ENCODE data around the gene MPZL3. TPM values are rescaled to one million over a fixed set of nuclear protein-coding genes. Genes with fewer than 3 reads are reported as not detected.

The MPZL3 gene
- polyA plus RNA-seq, 2 of the 4 experiments (the other 2 are of a cell fraction): 0.34 to 1.0 TPM

DNA sequence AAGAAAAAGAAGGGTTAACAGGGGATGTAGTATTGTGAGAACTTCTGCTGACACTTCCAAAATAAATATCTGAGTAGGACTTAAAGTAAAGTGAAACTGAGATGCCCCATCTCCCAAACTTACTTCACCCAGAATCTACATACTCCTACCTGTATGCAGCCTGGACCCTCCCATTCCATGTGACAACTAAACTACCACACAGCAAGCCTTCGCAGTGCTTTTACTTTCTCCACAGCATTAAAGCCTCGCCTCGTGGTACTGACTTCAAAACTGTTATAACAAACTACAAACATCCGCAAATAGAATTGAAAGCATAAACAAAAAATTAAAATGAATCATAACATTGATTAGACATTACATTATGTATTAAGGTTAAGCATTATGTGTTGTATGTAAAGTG, 10.9 kb upstream of the MPZL3 start:
- 67% methylated on average over 4 of the region's 4 CpGs for WGBS (ENCODE audit: missing lambda C conversion rate)
- H3K4me1 ChIP-seq: no peaks in the 10 kb centered on the region
- CTCF ChIA-PET: interaction anchor here (1.4 to 1.6 kb wide), 2 partner anchors 14 to 65 kb away, joined by 3 to 4 read pairs; no protein-coding TSS in a partner anchor
- H3K9me3 ChIP-seq: no peaks in the 10 kb centered on the region
- H3K4me2 ChIP-seq: no peak overlapping the region
- ATAC-seq: no peak
- no peak overlapping the region for H3K27ac ChIP-seq
- POLR2A ChIA-PET: no interaction called here
- TF ChIP-seq ZFP36 (IDR thresholded peaks at IDR 0.05; ENCODE audit: borderline replicate concordance, partially characterized antibody): no peak
- TF ChIP-seq E2F6 (IDR thresholded peaks at IDR 0.05; ENCODE audit: borderline replicate concordance, low read depth): no peak
- TF ChIP-seq HDAC2 (IDR thresholded peaks at IDR 0.05): no peak
- TF ChIP-seq, protein P1, sequence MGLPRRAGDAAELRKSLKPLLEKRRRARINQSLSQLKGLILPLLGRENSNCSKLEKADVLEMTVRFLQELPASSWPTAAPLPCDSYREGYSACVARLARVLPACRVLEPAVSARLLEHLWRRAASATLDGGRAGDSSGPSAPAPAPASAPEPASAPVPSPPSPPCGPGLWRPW (IDR thresholded peaks at IDR 0.05): no peak
- no peak for TF ChIP-seq SMC3 (IDR thresholded peaks at IDR 0.05)
- TF ChIP-seq BHLHE40 (IDR thresholded peaks at IDR 0.05; ENCODE audit: low read depth, low read length): no peak
- no peak for DNase-seq (ENCODE audit: low read depth in 1 of 2, low spot score in 1 of 2)
- FAIRE-seq: no peak
- H3K4me3 ChIP-seq: no peak overlapping the region

- ChIA-PET CTCF (no interaction called here), POLR2A (no interaction called here)
- ATAC-seq (no peak), FAIRE-seq (no peak), DNase-seq (ENCODE audit: low read depth in 1 of 2, low spot score in 1 of 2) (no peak)
- TF ChIP-seq HMGXB4 (CRISPR knock-in tag; IDR thresholded peaks at IDR 0.05; ENCODE audit: borderline replicate concordance) (no peak), EP300 (IDR thresholded peaks at IDR 0.05) (no peak), HOXB5 (CRISPR knock-in tag; IDR thresholded peaks at IDR 0.05) (no peak), NFE2L2 (conservative IDR thresholded peaks at IDR 0.05; ENCODE audit: low read length) (no peak), BHLHE40 (IDR thresholded peaks at IDR 0.05; ENCODE audit: low read depth, low read length) (no peak), ESRRA (IDR thresholded peaks at IDR 0.05; ENCODE audit: borderline replicate concordance, low read length) (no peak), KDM1A (IDR thresholded peaks at IDR 0.05; ENCODE audit: low read depth) (no peak)
- TF ChIP-seq, protein P2, sequence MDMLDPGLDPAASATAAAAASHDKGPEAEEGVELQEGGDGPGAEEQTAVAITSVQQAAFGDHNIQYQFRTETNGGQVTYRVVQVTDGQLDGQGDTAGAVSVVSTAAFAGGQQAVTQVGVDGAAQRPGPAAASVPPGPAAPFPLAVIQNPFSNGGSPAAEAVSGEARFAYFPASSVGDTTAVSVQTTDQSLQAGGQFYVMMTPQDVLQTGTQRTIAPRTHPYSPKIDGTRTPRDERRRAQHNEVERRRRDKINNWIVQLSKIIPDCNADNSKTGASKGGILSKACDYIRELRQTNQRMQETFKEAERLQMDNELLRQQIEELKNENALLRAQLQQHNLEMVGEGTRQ (IDR thresholded peaks at IDR 0.05): no peak
- H3K4me2 ChIP-seq: no peak overlapping the region
- no peak overlapping the region for H3K27ac ChIP-seq
- H3K4me3 ChIP-seq: no peak overlapping the region
- WGBS (ENCODE audit: missing lambda C conversion rate): 27% methylated on average over 3 of the region's 3 CpGs
- H3K9me3 ChIP-seq: no peaks in the 10 kb centered on the region
- no peaks in the 10 kb centered on the region for H3K4me1 ChIP-seq
Measured at GRCh38 chr11:118260353-118260752, 8.2 kb upstream of the MPZL3 start.

- WGBS (ENCODE audit: missing lambda C conversion rate): 83% methylated on average over 1 of the region's 1 CpG
- H3K9me3 ChIP-seq: no peaks in the 10 kb centered on the region
- H3K27ac ChIP-seq: no peak overlapping the region
- no peak overlapping the region for H3K4me3 ChIP-seq
- TF ChIP-seq CBX2 (IDR thresholded peaks at IDR 0.05; ENCODE audit: borderline replicate concordance, low read depth) (no peak), EHF (CRISPR knock-in tag; IDR thresholded peaks at IDR 0.05) (no peak), FOXS1 (CRISPR knock-in tag; IDR thresholded peaks at IDR 0.05) (no peak), RAD21 (conservative IDR thresholded peaks at IDR 0.05 in 1 of 2, IDR thresholded peaks at IDR 0.05 in 1 of 2) (no peak), SMC3 (IDR thresholded peaks at IDR 0.05) (no peak)
- DNase-seq (ENCODE audit: low read depth in 1 of 2, low spot score in 1 of 2): no peak
- no peak for FAIRE-seq
- no peak overlapping the region for H3K4me2 ChIP-seq
- H3K4me1 ChIP-seq: no peaks in the 10 kb centered on the region
- ATAC-seq: no peak
- POLR2A ChIA-PET: no interaction called here
- CTCF ChIA-PET: no interaction called here
Measured at GRCh38 chr11:118259138-118259537, 7.0 kb upstream of the MPZL3 start.

DNA sequence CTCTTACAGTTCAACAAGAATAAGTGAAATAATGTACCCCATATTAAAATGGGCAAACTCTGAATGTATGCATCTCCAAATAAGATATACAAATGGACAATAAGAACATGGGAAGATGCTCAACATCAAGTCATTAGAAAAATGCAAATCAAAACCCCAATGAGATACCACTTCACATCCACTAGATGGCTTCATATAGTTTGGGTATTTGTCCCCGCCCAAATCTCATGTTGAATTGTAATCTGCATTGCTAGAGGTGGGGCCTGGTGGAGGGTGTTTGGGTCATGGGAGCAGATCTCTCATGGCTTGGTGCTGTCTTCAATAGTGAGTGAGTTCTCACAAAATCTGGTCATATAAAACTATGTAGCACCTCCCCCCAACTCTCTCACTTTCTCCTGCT, 6.2 kb upstream of the MPZL3 start:
- POLR2A ChIA-PET: no interaction called here
- ATAC-seq: no peak
- TF ChIP-seq, protein P3, sequence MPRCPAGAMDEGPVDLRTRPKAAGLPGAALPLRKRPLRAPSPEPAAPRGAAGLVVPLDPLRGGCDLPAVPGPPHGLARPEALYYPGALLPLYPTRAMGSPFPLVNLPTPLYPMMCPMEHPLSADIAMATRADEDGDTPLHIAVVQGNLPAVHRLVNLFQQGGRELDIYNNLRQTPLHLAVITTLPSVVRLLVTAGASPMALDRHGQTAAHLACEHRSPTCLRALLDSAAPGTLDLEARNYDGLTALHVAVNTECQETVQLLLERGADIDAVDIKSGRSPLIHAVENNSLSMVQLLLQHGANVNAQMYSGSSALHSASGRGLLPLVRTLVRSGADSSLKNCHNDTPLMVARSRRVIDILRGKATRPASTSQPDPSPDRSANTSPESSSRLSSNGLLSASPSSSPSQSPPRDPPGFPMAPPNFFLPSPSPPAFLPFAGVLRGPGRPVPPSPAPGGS (IDR thresholded peaks at IDR 0.05): no peak
- TF ChIP-seq CTCF (IDR thresholded peaks at IDR 0.05) (no peak), FOXS1 (CRISPR knock-in tag; IDR thresholded peaks at IDR 0.05) (no peak), HOXA7 (CRISPR knock-in tag; IDR thresholded peaks at IDR 0.05) (no peak), E2F6 (IDR thresholded peaks at IDR 0.05; ENCODE audit: borderline replicate concordance, low read depth) (no peak), HEYL (CRISPR knock-in tag; IDR thresholded peaks at IDR 0.05) (no peak), FOSB (CRISPR knock-in tag; IDR thresholded peaks at IDR 0.05) (no peak), JUNB (IDR thresholded peaks at IDR 0.05) (no peak), HOXB13 (CRISPR knock-in tag; IDR thresholded peaks at IDR 0.05; ENCODE audit: low read depth) (no peak)
- TF ChIP-seq, protein P1 (IDR thresholded peaks at IDR 0.05): no peak

More for the DNA sequence above, 6.2 kb upstream of the MPZL3 start:
- Histone ChIP-seq H3K4me1 (no peaks in the 10 kb centered on the region), H3K4me3 (no peak overlapping the region), H3K9me3 (no peaks in the 10 kb centered on the region), H3K4me2 (no peak overlapping the region), H3K27ac (no peak overlapping the region)
- DNase-seq (ENCODE audit: low read depth in 1 of 2, low spot score in 1 of 2): no peak
- WGBS (ENCODE audit: missing lambda C conversion rate): 0% methylated on average over 1 of the region's 1 CpG
- FAIRE-seq: no peak
- CTCF ChIA-PET: no interaction called here

Data from A549 (cell line).